ENCODE data around the gene FFAR1.

The FFAR1 gene

DNA sequence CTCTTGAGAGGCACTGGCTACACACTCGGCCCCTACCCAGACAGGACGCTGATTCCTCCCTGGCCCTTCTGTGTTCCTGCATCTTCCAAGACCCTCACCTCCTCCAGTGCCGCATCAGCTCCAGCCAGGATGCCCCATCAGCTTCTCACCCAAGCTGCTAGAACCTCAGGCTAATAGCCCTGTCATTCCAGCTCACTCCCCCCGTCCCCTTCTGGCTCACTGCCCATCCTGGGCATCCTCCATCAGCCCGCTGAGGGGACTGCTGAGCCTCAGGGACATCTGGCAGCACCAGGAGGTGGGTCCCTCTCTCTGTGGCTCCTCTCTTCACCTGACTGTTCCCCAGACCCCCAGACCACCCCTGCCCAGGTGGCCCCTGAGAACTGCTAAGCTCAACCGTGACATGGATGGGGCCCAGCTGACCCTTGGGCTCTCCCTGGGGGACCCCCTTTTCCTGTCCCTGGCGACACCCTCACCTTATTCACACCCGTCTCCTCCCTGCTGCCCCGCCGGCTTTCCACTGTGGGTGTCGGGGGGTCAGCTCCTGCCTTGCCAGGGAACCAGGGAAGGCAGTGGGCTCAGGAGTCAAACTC is 15.4 kb downstream of the FFAR1 start:
- TF ChIP-seq GLIS3 (CRISPR knock-in tag; IDR thresholded peaks at IDR 0.05) = no peak
- TF ChIP-seq TCF4 (CRISPR knock-in tag; IDR thresholded peaks at IDR 0.05; ENCODE audit: borderline replicate concordance) = no peak
- TF ChIP-seq CSDC2 (CRISPR knock-in tag; IDR thresholded peaks at IDR 0.05) = no peak
- no peak for TF ChIP-seq TOX (CRISPR knock-in tag; IDR thresholded peaks at IDR 0.05; ENCODE audit: borderline replicate concordance)
- no peak for TF ChIP-seq ESRRG (CRISPR knock-in tag; IDR thresholded peaks at IDR 0.05)
- TF ChIP-seq PPARA (CRISPR knock-in tag; IDR thresholded peaks at IDR 0.05; ENCODE audit: borderline replicate concordance) = no peak
- no peak for TF ChIP-seq ISL1 (CRISPR knock-in tag; IDR thresholded peaks at IDR 0.05)
- TF ChIP-seq ZFP3 (CRISPR knock-in tag; IDR thresholded peaks at IDR 0.05) = no peak
- no peak for TF ChIP-seq BACH2 (CRISPR knock-in tag; IDR thresholded peaks at IDR 0.05; ENCODE audit: borderline replicate concordance)
- TF ChIP-seq CSRNP3 (CRISPR knock-in tag; IDR thresholded peaks at IDR 0.05) = no peak
- no peak for TF ChIP-seq CREB5 (CRISPR knock-in tag; IDR thresholded peaks at IDR 0.05; ENCODE audit: low read depth)
- TF ChIP-seq ZFP30 (CRISPR knock-in tag; IDR thresholded peaks at IDR 0.05) = no peak
- no peak for TF ChIP-seq ZC3H10 (CRISPR knock-in tag; IDR thresholded peaks at IDR 0.05)
- no peak for TF ChIP-seq ZNF8 (CRISPR knock-in tag; IDR thresholded peaks at IDR 0.05)
- TF ChIP-seq, protein P1, sequence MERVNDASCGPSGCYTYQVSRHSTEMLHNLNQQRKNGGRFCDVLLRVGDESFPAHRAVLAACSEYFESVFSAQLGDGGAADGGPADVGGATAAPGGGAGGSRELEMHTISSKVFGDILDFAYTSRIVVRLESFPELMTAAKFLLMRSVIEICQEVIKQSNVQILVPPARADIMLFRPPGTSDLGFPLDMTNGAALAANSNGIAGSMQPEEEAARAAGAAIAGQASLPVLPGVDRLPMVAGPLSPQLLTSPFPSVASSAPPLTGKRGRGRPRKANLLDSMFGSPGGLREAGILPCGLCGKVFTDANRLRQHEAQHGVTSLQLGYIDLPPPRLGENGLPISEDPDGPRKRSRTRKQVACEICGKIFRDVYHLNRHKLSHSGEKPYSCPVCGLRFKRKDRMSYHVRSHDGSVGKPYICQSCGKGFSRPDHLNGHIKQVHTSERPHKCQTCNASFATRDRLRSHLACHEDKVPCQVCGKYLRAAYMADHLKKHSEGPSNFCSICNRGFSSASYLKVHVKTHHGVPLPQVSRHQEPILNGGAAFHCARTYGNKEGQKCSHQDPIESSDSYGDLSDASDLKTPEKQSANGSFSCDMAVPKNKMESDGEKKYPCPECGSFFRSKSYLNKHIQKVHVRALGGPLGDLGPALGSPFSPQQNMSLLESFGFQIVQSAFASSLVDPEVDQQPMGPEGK (CRISPR knock-in tag; IDR thresholded peaks at IDR 0.05; ENCODE audit: borderline replicate concordance) = no peak
- no peak for TF ChIP-seq SNAI2 (CRISPR knock-in tag; IDR thresholded peaks at IDR 0.05)
- ATAC-seq = no peak

- TF ChIP-seq ZFP3 (CRISPR knock-in tag; IDR thresholded peaks at IDR 0.05) (no peak), ZNF8 (CRISPR knock-in tag; IDR thresholded peaks at IDR 0.05) (no peak), ZNF565 (CRISPR knock-in tag; conservative IDR thresholded peaks at IDR 0.05; ENCODE audit: low read depth) (no peak), GLIS3 (CRISPR knock-in tag; IDR thresholded peaks at IDR 0.05) (no peak), TCF4 (CRISPR knock-in tag; IDR thresholded peaks at IDR 0.05; ENCODE audit: borderline replicate concordance) (no peak), ZC3H10 (CRISPR knock-in tag; IDR thresholded peaks at IDR 0.05) (no peak), SNAI2 (CRISPR knock-in tag; IDR thresholded peaks at IDR 0.05) (no peak), ZNF70 (CRISPR knock-in tag; IDR thresholded peaks at IDR 0.05) (no peak), ZFP30 (CRISPR knock-in tag; IDR thresholded peaks at IDR 0.05) (no peak), POU6F1 (CRISPR knock-in tag; IDR thresholded peaks at IDR 0.05; ENCODE audit: borderline replicate concordance, low read depth) (no peak), CSDC2 (CRISPR knock-in tag; IDR thresholded peaks at IDR 0.05) (no peak), CSRNP3 (CRISPR knock-in tag; IDR thresholded peaks at IDR 0.05) (no peak), ESRRG (CRISPR knock-in tag; IDR thresholded peaks at IDR 0.05) (no peak), OSR1 (CRISPR knock-in tag; IDR thresholded peaks at IDR 0.05) (no peak), ARNTL (CRISPR knock-in tag; IDR thresholded peaks at IDR 0.05; ENCODE audit: borderline replicate concordance, low read depth) (no peak), ISL1 (CRISPR knock-in tag; IDR thresholded peaks at IDR 0.05) (no peak)
- TF ChIP-seq, protein P1 (CRISPR knock-in tag; IDR thresholded peaks at IDR 0.05; ENCODE audit: borderline replicate concordance) = no peak
- no peak for ATAC-seq
Observed at GRCh38 chr19:35363711-35364425, 16.2 kb downstream of the FFAR1 start.

All from SK-N-SH treated with all-trans-retinoic acid at 6 μM for 48 hours (cell line).